Uterus (tissue), 2 donors: ENCODE data around the gene ZNF563.

Source experiments
- CTCF ChIP-seq, 4 experiments: fragments of 200-600 bp in 2 of 4; fragments of 450-650 bp in 2 of 4; sonication (generic) in 2 of 4; IDR thresholded peaks; one replicate each; pipeline ENCODE4 v1.5.1; 2016 to 2019; ENCODE audit warnings: antibody characterized with exemption in 4 of 4, mild to moderate bottlenecking in 2 of 4, moderate library complexity in 1 of 4
- POLR2A ChIP-seq, 2 donors: fragments of 450-650 bp; IDR thresholded peaks; one replicate each; pipeline ENCODE4 v1.6.1; 2016; ENCODE audit warnings: antibody characterized with exemption in 2 of 2, mild to moderate bottlenecking in 1 of 2, moderate library complexity in 1 of 2

- TF ChIP-seq CTCF (IDR thresholded peaks at IDR 0.05) (no peak), POLR2A (IDR thresholded peaks at IDR 0.05) (no peak)
These were observed 40.6 kb upstream of the ZNF563 start for GRCh38 chr19:12374026-12374425.
